Right lobe of liver (tissue), 6 donors: ENCODE measurements around the gene PKIB. TPM values are rescaled to one million over a fixed set of nuclear protein-coding genes. Genes with fewer than 3 reads are reported as not detected.
A peak's percentile ranks its signal among the peaks of the same experiment; 100 is the strongest.
"Not testable (repeated sequence)": the region's sequence is repeated elsewhere in the genome, so short reads cannot be mapped to it uniquely, and the experiment has no call there.

ENCODE experiments used
- ATAC-seq, 4 donors: fragments of 200-7000 bp; cut with Tn5 transposase; one replicate each; pipeline ENCODE4 v1.9.1; 2020; ENCODE audit warnings: mild to moderate bottlenecking in 4 of 4, moderate library complexity in 4 of 4
- DNase-seq, 3 donors: peaks; one replicate each; pipeline ENCODE4 v3.0.0-alpha.2; 2020
- H3K27ac ChIP-seq, 3 donors: fragments of 200-600 bp; one replicate each; pipeline ENCODE4 v1.8.0; 2022
- H3K27me3 ChIP-seq, 2 donors: fragments of 200-600 bp; one replicate each; pipeline ENCODE4 v1.8.0; 2022
- H3K36me3 ChIP-seq, 4 donors: fragments of 200-600 bp; sonication (generic) in 1 of 4; one replicate each; pipeline versions ENCODE4 v1.5.1 to v1.8.0; 2017 to 2022; ENCODE audit warnings: control low read depth in 1 of 4
- H3K4me1 ChIP-seq, 4 donors: fragments of 200-600 bp; sonication (generic) in 1 of 4; one replicate each; pipeline versions ENCODE4 v1.5.1 to v1.8.0; 2017 to 2022; ENCODE audit warnings: control low read depth in 1 of 4
- H3K4me3 ChIP-seq, 3 donors: fragments of 200-600 bp; one replicate each; pipeline ENCODE4 v1.8.0; 2022
- H3K9me3 ChIP-seq, 4 donors: fragments of 200-600 bp; sonication (generic) in 1 of 4; one replicate each; pipeline versions ENCODE4 v1.5.1 to v1.8.0; 2017 to 2022; ENCODE audit warnings: control low read depth in 1 of 4
- POLR2A ChIP-seq: fragments of 450-650 bp; IDR thresholded peaks from one replicate; pipeline ENCODE4 v1.6.1; 2017; ENCODE audit warnings: antibody characterized with exemption, mild to moderate bottlenecking
- WGBS: methylation state at CpG from one replicate; pipeline ENCODE4 v1.1.6; 2018; ENCODE audit warnings: low coverage, low lambda C conversion rate; ENCODE audit not compliant: insufficient coverage; ENCODE audit errors: missing lambda C conversion rate; 5-methylcytosine and 5-hydroxymethylcytosine counted together
- intact Hi-C, 2 donors: fragments of 100-400 bp; cut with DNase I; formaldehyde crosslinking; loops; one replicate each; pipeline versions ENCODE4 v1.11.2 to v1.14.1; 2022
- total RNA-seq, 6 experiments: library from RNA; depleted of rRNA in 2 of 6; stranded (reverse); fragments of >200 nt in 2 of 6; fragmentation: NEBNext Ultra II Directional in 3 of 6; extraction: Animal tissue kit (Norgen Biotek cat#: 25700) in 3 of 6; gene quantifications; one replicate each; pipeline versions ENCODE4 v1.1.0 to v1.2.4, GENCODE V29; 2016 to 2023
- TF ChIP-seq, protein P1 (sequence below), 4 donors: fragments of 200-600 bp in 3 of 4; fragments of 450-650 bp in 1 of 4; IDR thresholded peaks; one replicate each; pipeline versions ENCODE4 v1.5.1 to v1.8.0; 2016 to 2022; ENCODE audit warnings: antibody characterized with exemption in 4 of 4, mild to moderate bottlenecking in 2 of 4
- donor health status: DM: no; HTN: yes; CAD: no.
- donor health status: DM: no; HTN: no; CAD: no.
- donor health status: DM: no; HTN: no; CAD: no.
- donor health status: DM: no; HTN: yes; CAD: no.
- donor health status: DM: no; HTN: yes; CAD: no.

The PKIB gene
- total RNA-seq, 6 experiments from 2014 or later: 2.4 to 12.1 (median 4.1) TPM

DNA sequence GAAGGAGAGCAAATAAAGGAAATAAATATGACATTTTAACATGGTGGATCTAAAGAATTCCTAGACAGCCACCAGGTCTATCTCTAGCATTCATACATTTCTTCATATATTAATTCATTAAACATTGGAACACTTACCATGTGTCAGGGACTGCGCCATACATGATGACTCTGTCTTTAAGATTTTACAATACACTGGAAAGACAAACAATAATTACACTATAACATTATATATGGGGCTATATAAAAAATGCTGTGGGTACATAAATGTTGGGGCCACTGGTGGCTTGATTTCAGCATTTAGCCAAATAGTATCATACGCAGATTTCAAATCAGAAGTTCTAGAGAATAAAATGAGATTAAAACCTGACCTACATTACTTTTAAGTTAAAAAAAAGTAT lies 33.3 kb upstream of the PKIB start:
- TF ChIP-seq POLR2A: no peak
- TF ChIP-seq, protein P1, sequence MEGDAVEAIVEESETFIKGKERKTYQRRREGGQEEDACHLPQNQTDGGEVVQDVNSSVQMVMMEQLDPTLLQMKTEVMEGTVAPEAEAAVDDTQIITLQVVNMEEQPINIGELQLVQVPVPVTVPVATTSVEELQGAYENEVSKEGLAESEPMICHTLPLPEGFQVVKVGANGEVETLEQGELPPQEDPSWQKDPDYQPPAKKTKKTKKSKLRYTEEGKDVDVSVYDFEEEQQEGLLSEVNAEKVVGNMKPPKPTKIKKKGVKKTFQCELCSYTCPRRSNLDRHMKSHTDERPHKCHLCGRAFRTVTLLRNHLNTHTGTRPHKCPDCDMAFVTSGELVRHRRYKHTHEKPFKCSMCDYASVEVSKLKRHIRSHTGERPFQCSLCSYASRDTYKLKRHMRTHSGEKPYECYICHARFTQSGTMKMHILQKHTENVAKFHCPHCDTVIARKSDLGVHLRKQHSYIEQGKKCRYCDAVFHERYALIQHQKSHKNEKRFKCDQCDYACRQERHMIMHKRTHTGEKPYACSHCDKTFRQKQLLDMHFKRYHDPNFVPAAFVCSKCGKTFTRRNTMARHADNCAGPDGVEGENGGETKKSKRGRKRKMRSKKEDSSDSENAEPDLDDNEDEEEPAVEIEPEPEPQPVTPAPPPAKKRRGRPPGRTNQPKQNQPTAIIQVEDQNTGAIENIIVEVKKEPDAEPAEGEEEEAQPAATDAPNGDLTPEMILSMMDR (IDR thresholded peaks at IDR 0.05): no peak
- H3K4me1 ChIP-seq: no peaks in the 10 kb centered on the region
- WGBS: 86% methylated on average over 2 of the region's 2 CpGs

DNA sequence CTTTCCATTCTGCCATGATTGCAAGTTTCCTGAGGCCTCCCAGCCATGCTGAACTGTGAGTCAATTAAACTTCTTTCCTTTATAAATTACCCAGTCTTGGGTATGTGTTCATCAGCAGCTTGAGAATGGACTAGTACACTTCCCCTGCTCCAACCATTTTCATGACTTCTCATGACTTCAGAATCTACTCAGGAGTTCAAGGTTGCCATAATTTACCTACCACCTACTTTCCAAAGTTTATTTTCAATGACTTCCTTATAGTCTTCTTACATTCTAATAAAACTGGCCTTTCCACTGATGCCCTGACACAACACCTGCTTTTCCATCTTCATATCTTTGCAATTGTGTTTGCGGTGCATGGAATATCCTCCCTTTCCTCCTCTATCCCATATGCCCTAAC lies 31.2 kb upstream of the PKIB start:
- Histone ChIP-seq H3K9me3 (no peaks in the 10 kb centered on the region), H3K36me3 (no peaks in the 10 kb centered on the region), H3K4me1 (no peaks in the 10 kb centered on the region), H3K27me3 (no peaks in the 10 kb centered on the region), H3K4me3 (no peak overlapping the region), H3K27ac (no peak overlapping the region)
- ATAC-seq (no peak), DNase-seq (no peak)
- intact Hi-C loops: no loop called here
- 94% methylated on average over 1 of the region's 1 CpG for WGBS
- no peak for TF ChIP-seq POLR2A
- TF ChIP-seq, protein P1 (IDR thresholded peaks at IDR 0.05): no peak

More for the DNA sequence above, 33.3 kb upstream of the PKIB start:
- Histone ChIP-seq H3K27me3 (no peaks in the 10 kb centered on the region), H3K36me3 (no peaks in the 10 kb centered on the region), H3K9me3 (no peaks in the 10 kb centered on the region), H3K27ac (no peak overlapping the region), H3K4me3 (no peak overlapping the region)
- ATAC-seq: no peak
- intact Hi-C loops: no loop called here
- DNase-seq: no peak

DNA sequence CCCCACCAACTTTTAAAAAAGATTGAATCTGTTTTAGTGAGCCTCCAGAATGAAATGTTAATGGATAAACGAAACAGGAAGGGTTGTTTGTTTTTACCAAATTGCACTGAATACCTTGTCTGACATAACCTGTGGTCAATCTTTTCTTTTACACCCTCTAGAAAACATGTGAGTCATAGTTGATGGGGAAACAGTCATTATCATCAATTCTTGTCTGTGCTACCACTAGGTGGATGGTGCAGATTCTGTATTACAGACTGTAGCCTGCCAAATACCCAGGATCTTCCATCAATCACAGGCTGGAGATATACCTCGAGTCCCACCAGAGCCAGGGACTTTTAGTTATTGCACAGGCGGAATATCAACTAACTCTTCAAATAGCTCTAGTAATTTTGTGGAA lies 29.5 kb upstream of the PKIB start:
- TF ChIP-seq, protein P1 (IDR thresholded peaks at IDR 0.05): no peak
- TF ChIP-seq POLR2A: no peak
- intact Hi-C loops: no loop called here
- 47% methylated on average over 3 of the region's 3 CpGs for WGBS
- no peaks in the 10 kb centered on the region for H3K9me3 ChIP-seq
- DNase-seq: no peak
- H3K27ac ChIP-seq: no peak overlapping the region
- no peaks in the 10 kb centered on the region for H3K4me1 ChIP-seq
- no peaks in the 10 kb centered on the region for H3K36me3 ChIP-seq
- ATAC-seq: peak in 1 of 4 donors; percentile 80
- H3K27me3 ChIP-seq: no peaks in the 10 kb centered on the region
- no peak overlapping the region for H3K4me3 ChIP-seq

DNA sequence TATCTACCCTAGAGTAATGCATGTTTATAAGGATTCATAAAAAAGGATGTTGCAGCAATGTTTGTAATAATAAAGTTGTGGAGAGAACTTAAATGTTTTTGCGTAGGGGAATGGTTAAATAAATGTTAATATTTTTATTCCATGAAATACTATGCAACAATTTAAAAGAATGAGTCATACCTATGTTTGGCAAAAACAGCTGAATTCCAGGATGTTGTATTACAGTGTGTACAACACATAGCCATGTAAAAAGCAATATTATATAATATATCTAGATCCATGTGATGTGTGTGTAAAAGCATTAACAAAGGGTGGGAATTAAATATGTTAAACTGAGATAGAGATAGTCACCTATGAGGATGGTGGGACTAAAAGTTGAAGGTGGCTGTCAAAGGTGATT lies 21.1 kb upstream of the PKIB start:
- DNase-seq: no peak
- WGBS: 87% methylated on average over 1 of the region's 1 CpG
- ATAC-seq: no peak

DNA sequence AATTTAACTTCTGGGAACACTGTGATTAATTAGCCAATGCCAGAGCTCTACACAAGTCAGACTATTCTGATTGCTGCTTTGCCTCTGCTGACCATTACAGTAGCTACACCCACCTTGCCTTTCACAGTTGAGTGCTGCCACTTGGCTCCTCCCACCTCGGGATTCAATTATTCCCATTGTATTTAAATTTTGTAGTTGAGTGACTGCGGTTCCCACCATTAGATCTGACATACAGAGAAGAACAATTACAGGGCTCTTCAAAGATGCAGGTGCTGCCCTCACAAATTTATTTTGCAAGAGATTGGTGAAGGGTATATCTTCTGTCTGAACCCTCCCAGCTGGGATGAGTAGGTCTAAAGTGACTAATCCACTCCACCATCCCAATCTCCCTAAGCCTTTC lies 11.9 kb upstream of the PKIB start:
- H3K36me3 ChIP-seq, H3K4me1 ChIP-seq, ATAC-seq, DNase-seq, H3K27ac ChIP-seq, H3K27me3 ChIP-seq, H3K9me3 ChIP-seq, H3K4me3 ChIP-seq, intact Hi-C loops: not testable (repeated sequence)
- WGBS: 59% methylated on average over 2 of the region's 2 CpGs

More for the DNA sequence above, 21.1 kb upstream of the PKIB start:
- TF ChIP-seq, protein P1 (IDR thresholded peaks at IDR 0.05): no peak
- TF ChIP-seq POLR2A: no peak
- Histone ChIP-seq H3K9me3 (no peaks in the 10 kb centered on the region), H3K27ac (no peak overlapping the region), H3K4me3 (no peak overlapping the region), H3K4me1 (no peaks in the 10 kb centered on the region), H3K27me3 (no peaks in the 10 kb centered on the region), H3K36me3 (no peaks in the 10 kb centered on the region)
- intact Hi-C loops: no loop called here
